GM19328 (cell line): ENCODE results near the gene DIPK2B.

Experiments used
- ATAC-seq: cut with Tn5 transposase; IDR thresholded peaks from one replicate; pipeline ENCODE4 v1.9.1; 2021; ENCODE audit warnings: mild to moderate bottlenecking, moderate library complexity; ENCODE audit not compliant: unreplicated experiment

DIPK2B gene

DNA sequence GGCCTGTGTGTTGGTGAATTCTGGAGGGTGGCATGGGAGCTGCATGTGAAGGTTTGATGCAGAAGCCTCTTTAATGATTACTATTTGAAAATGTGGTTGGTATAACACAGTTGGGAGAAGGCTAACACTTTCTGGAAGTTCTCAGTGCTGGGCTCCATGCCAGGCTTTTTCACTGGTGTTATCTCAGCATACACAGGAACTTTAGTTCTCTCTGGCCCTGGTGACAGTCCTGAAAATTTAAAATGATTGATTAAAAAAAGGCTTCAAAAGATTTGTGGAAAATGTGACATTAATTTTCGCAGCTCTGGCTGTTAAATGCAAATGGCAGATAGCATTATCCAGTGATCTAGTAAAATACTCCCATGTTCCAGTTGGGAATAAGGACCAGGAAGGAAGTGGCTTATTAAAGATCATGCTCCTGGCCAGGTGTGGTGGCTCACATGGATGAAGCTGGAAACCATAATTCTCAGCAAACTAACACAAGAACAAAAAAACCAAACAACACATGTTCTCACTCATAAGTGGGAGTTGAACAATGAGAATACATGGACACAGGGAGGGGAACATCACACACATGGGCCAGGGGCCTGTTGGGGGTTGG is 36.6 kb downstream of the DIPK2B start:
- no peak for ATAC-seq

DNA sequence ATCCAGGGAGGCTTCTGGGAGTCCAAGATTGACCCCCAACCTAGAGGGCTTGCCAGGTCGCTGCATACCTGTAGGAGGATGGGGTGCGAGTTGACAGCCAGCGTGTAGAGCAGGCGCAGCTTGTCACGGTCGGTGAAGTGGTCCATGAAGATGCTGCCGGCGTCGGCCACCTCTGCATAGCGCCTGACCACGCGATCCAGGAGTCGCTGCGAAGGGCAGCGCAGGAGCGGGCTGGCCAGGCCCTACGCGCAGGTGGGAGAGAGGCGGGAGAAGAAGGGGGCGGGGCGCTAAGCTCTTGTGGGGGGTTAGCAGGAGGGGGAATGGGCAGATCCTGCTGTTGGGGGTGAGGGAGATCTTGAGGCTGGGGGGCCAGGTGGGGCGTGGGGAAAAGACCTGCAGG is 43.0 kb downstream of the DIPK2B start:
- ATAC-seq = no peak

DNA sequence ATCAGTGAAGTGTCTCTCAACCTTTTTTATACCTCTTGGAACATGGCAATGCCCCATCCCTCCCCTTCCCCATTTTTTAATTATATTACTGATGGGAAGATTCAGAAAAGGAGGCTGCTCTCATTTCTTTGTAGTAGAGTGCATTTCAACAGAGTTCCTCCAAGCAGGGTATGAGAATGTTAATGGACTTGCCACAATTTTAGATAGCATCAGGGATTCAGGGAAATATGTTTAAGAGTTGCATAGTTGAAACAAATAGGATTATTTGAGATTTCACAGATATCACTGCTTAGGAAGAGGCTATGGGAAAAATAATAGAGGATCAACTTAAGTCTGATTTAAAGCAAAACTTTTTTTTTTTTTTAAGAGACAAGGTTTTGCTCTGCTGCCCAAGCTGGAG is 46.2 kb downstream of the DIPK2B start:
- ATAC-seq = no peak

DNA sequence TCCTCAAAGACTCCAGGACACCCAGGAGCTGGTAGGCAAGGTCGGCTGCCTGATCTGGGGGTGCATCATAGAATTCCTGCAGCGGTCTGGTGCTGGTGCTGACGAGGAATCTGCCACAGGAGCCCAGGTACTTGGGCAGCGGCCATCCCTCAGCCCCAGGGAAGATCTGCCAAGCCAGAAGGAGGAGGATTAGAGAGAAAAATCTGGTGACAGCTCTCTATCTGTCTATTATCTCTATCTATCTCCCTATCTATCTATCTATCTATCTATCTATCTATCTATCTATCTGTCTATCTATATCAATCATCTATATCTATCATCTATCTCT is 46.7 kb downstream of the DIPK2B start:
- ATAC-seq = no peak
